OCI-LY3 (cell line): ENCODE data around the gene COX20.

Experiments
- EZH2phosphoT487 ChIP-seq: fragments of 200-600 bp; shearing (Covaris generic); IDR thresholded peaks from 2 replicates; pipeline ENCODE4 v1.6.1; 2018; ENCODE audit warnings: antibody characterized with exemption, mixed run types, low read depth
- TF ChIP-seq, protein P1 (sequence below): fragments of 200-600, 300-600 bp; sonication (generic); IDR thresholded peaks from 2 replicates; pipeline ENCODE4 v1.5.1; 2014; ENCODE audit warnings: antibody characterized with exemption, low read length, low read depth

DNA sequence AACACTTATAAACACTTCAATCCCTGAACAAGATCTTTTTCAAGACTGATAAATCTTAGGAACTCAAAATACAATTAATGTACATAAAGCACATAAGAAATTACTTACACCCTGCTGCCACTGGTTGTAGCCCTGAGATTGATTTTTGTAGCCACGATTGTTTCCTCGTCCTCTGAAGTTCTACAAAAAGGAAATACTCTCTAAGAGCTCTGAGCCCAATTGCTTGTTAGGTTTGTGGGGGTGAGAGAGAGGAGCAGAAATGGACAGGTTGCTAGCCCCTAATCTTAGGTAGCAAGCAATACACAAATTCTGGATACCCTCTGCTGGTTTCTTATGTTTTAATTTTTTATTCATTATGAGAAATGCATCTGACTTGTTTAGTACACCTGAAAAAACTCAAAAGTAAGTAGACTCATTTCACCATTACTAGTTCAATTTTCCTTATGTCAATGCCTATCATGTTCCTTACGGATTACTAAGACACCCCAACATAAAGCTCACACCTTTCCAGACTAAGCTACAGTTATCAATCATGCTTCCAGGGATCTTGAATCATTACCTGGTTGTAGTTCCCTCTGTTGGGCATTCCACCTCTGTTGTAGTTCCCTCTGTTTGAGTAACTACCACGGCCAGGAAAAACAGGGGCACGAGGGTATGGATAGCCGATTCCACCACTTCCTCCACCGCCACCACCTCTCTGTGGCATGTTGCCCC is 19.6 kb downstream of the COX20 start:
- TF ChIP-seq, protein P1, sequence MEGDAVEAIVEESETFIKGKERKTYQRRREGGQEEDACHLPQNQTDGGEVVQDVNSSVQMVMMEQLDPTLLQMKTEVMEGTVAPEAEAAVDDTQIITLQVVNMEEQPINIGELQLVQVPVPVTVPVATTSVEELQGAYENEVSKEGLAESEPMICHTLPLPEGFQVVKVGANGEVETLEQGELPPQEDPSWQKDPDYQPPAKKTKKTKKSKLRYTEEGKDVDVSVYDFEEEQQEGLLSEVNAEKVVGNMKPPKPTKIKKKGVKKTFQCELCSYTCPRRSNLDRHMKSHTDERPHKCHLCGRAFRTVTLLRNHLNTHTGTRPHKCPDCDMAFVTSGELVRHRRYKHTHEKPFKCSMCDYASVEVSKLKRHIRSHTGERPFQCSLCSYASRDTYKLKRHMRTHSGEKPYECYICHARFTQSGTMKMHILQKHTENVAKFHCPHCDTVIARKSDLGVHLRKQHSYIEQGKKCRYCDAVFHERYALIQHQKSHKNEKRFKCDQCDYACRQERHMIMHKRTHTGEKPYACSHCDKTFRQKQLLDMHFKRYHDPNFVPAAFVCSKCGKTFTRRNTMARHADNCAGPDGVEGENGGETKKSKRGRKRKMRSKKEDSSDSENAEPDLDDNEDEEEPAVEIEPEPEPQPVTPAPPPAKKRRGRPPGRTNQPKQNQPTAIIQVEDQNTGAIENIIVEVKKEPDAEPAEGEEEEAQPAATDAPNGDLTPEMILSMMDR: no peak
- TF ChIP-seq EZH2phosphoT487: no peak
